ENCODE data around the gene PARM1.

PARM1 gene, protein sequence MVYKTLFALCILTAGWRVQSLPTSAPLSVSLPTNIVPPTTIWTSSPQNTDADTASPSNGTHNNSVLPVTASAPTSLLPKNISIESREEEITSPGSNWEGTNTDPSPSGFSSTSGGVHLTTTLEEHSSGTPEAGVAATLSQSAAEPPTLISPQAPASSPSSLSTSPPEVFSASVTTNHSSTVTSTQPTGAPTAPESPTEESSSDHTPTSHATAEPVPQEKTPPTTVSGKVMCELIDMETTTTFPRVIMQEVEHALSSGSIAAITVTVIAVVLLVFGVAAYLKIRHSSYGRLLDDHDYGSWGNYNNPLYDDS

DNA sequence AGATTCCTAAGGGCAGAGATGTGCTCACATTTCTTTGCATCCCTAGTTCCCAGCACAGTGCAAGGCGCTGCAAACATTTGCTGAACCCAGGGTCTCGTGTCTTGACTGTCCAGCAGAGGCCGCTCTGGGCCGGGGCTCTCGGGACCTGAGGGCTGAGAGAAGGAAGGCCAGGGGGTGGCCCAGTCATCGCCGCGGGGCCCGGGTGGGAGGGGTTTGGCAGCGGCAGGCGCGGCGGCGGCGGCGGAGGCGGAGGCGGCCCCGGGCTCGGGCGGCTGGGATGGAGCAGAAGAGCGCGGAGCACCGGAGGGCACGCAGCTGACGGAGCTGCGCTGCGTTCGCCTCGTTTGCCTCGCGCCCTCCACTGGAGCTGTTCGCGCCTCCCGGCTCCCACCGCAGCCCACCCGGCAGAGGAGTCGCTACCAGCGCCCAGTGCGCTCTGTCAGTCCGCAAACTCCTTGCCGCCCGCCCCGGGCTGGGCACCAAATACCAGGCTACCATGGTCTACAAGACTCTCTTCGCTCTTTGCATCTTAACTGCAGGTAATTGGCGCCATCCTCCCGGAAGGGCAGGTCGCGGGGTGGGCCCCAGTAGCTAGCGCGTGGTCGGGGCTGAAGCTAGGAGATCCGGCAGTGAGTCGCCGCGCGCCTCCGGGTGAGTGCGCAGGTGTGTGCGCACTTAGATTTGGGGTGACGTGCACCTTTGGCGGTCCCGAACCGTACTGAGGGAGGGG is at the start of gene PARM1:
PARM1 (plus strand) TSS at position 285 of the 730 bp plus-strand sequence; CDS start at position 497, 212 bp downstream.
- peak; percentile 83 for DNase-seq

GRCh38 chr4:74884266-74884665 is 48.6 kb upstream of the PARM1 start:
- no peak for DNase-seq

GRCh38 chr4:74886484-74886883 is 46.4 kb upstream of the PARM1 start:
- DNase-seq: peak; percentile 3

DNA sequence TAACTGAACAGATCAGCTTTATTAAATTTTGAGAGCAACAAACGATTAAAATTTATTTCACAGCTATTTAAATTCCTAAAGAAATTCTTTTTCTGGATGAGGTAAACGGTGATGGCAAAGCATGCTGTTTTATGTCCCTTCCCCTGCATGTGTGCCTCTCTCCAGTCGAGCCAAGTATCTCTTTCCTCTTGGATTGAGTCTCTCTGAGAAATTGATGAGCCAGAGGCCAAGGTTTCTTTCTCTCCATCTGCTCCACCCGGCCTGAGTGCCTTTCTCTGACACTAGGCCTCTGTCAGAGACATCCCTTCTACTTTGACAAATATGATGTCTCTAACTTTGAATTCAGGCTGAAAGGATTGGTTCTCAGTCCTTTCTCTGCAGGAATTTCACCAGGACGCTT is 42.6 kb upstream of the PARM1 start:
- no peak for DNase-seq

DNA sequence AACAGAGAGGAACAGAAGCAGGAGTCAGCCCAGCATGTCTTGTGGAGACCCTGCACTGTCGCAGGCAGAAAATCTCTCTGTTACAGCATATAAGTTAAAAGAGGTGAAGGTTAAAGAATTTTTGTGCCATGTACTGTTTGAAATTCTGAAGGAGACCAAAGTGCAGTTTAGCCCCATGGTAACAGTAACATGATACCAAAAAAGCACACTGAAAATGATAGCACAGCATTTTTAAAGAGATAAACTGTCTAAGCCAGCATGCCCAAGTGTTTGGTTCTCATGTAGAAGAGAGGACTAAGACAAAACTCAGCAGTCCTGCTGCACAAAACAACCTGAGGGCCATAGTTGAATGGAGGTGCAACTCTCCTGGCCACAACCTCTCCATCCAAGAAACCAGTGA is 41.9 kb upstream of the PARM1 start:
- no peak for DNase-seq

DNA sequence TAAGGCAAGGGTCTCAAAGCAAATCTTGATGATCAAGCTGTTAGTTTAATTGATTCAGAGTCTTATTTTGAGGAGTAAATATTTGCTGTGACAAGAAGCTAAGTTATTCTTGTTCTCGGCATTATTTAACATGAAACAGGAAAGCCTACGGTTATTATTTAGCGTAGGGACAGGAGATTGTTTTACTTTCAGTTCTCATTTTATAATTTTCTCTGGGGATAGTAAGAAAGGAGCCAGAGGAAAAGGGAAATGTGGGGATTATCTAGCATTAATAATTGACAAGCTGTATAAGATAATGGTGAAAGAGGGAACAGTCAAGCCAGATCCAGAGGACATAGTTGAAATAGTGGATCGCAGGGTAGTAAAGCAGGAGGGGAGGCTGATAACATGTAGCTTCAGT is 39.7 kb upstream of the PARM1 start:
- no peak for DNase-seq

- no peak for DNase-seq
Observed at GRCh38 chr4:74896595-74896994, 36.3 kb upstream of the PARM1 start.

GRCh38 chr4:74897386-74897785 is 35.5 kb upstream of the PARM1 start:
- no peak for DNase-seq

DNA sequence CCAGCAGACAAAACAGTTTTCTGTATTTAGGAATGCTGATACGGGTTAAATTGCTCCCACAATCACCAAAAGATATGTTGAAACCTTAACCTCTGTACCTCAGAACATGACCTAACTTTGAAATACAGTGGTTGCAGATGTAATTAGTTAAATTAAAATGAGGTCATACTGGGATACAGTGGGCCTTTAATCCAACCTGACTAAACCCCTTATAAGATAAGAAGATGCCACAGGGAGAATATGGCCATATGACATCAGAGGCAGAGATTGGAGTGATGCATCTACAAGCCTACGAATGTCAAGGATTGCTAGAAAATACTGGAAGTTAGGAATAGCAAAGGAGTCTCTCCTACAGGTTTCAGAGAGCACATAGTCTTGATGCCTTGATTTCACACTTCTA is 32.1 kb upstream of the PARM1 start:
- no peak for DNase-seq

- DNase-seq: no peak
Observed at GRCh38 chr4:74904509-74905065, 28.3 kb upstream of the PARM1 start.

GRCh38 chr4:74906771-74907170 is 26.1 kb upstream of the PARM1 start:
- no peak for DNase-seq

DNA sequence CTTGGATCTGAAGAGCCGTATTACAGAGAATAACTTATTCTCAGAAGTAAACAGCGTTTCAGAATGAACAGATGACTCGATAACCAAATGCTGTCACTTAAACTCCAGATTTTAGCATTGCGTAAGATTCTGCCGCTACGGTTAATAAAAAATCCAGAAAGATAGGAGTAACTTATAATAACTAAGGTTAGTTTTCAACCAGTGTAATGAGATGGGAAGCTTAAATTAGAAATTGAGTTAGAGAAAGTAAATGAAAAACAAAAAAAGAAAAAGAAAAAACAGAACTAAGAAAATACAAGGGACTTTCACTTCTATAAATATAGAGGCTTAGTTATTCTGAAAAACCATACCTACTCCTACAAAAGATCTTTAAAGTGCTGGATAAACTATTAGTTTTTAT is 13.1 kb upstream of the PARM1 start:
- no peak for DNase-seq

GRCh38 chr4:74920704-74921103 is 12.2 kb upstream of the PARM1 start:
- DNase-seq: no peak

DNA sequence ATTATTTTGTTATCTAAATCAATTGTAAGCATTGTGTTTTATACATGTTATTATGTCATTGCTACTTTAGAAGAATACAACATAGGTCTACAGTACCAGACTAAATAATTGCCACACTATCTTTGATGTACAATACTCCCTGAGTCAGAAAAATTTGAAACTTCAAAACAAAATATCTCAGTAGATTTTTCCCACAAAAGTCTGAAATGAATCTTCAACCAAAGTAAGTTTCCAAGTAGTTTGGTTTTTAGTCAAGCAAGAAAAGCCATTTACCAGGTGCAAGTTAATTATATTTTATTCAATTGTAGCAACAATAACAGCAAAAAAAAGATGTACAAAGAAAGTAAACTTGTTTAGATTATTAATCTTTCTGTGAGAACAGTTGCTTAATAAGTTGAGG is 11.4 kb upstream of the PARM1 start:
- DNase-seq: no peak

DNA sequence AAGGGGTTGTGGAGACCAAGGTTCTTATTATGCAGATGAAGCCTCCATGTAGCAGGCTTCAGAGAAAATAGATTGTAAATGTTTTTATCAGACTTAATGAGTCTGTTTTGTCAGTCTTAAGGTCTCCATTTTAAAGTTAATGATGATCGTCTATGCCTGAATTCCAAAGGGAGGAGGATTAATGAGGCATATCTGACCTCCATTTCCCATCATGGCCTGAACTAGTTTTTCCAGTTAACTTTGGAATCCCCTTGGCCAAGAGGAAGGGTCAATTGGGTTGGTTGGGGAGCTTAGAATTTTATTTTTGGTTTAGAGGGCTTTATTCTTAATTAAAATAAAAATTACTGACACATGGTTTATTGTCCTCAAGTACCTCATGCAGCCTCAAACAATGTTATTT is 6.9 kb upstream of the PARM1 start:
- DNase-seq: no peak

GRCh38 chr4:74930162-74930561 is 2.8 kb upstream of the PARM1 start:
- no peak for DNase-seq

DNA sequence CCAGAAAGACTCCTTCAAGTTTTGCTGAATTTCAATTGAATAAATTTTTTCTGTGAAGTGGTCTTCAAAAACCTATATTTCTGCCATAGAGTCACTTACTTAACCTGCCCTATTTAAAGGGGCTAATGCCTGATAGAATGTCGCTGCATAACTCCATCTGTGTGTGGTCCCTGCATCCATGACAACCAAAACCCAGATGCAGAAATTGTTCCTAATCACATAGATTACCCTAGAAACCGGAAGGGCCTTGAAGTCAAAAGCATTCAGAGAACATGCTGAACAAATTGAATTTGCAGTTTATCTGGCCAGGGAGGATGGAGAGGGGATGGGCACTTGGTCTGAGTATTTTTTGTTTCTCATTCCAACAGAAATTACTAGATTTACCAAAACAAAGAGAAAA is 1.5 kb upstream of the PARM1 start:
- no peak for DNase-seq

GRCh38 chr4:74932010-74932409 is 906 bp upstream of the PARM1 start:
- DNase-seq: no peak

GRCh38 chr4:74933562-74934015 is 673 bp downstream of the PARM1 start:
- no peak for DNase-seq

DNA sequence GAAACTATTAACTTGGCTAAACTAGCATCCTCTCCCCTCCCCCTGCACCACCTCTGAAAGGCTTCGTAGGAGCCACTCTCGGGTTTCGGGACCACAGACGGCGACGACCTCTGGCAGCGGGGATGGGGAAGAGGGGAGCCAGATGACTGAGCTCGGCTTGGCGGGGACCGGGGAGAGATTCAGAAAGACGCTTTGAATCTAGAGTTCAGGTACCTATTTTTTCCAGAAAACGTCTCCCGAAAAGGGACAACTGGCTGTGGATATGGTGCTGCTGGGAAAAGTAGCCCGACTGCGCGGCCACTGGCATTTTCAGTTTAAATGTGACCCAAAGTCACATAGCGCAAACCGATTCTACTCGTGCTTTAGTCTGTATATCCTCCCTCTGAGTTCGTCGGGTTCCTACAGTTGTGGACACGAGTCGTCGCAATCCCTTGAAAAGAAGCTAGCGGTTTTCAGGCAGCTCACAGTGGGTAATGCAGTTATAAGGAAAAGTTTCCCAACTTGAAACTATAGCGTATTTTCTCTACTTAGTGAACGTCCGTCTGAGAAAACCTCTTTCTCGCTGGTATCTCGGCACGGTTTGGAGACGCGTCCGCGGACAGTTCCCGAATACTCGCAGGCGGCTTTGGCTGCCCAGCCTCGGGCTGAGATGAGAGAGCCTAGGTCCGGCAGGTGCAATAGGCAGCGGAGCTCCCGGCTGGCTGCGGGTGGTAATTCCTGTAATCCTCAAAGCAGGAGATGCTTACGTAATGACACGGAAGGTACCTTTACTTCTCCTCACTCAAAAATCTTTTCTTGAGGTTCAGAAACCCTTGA is 1.3 kb downstream of the PARM1 start:
- peak; percentile 3 for DNase-seq

DNA sequence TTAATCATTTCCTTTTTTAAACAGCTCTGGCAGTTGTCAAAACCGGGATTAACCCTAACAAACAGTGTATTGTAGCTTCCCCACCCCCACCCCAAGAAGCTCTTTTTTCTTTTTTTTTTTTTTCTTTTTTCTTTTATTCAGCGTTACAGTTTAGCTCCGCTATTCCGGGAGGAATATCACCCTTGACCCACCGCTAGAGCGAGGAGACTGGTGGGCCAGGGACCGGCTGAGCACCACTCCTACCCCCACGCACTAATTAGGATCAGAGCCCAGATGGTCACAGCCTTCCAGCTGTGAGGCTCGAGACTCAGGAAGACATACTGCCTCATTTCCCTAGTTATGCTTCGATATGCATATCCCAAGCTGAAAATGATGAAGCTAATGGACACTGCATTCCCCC is 2.0 kb downstream of the PARM1 start:
- no peak for DNase-seq

DNA sequence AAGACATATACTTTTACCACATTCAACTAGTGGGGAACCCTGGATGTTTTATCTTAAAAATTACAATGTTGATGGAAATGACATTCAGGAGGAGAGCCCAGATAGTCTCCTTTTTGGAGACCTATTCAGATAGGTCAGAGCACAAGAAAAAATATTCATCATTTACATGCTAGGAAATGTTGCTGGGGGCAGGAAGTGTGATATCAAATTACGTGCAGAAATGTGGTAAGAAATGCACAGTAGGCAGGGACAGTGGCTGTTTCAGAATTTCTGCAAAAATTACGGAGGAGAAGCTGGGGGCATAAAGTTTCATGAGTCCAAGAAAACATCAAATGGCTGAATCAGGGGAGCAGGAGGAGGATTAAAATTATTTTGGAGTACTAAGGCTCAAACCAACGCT is 8.2 kb downstream of the PARM1 start:
- no peak for DNase-seq

- no peak for DNase-seq
Observed at GRCh38 chr4:74942251-74942917, 9.5 kb downstream of the PARM1 start.
